Activated B cell treated with CpG ODN at 0.5 μM for 24 hours (primary cell): ENCODE results near the gene VNN1. TPM values are rescaled to one million over a fixed set of nuclear protein-coding genes. Genes with fewer than 3 reads are reported as not detected.

Source experiments
- ATAC-seq: fragments of 200-7000 bp; cut with Tn5 transposase; one replicate; pipeline ENCODE4 v1.10.0; 2021; ENCODE audit warnings: low read depth, mild to moderate bottlenecking, moderate library complexity
- CTCF ChIA-PET: fragments of 350-600 bp; sonication (Branson Sonifier 250); formaldehyde crosslinking; loops from one replicate; lab custom pipeline; 2021; ENCODE audit warnings: antibody characterized with exemption; lab: Charles Lee
- POLR2A ChIA-PET: fragments of 350-600 bp; sonication (Branson Sonifier 250); formaldehyde crosslinking; loops from one replicate; lab custom pipeline; 2021; ENCODE audit warnings: antibody characterized with exemption; lab: Charles Lee
- DNase-seq: peaks from one replicate; pipeline ENCODE4 v3.0.0; 2022
- H3K27ac Mint-ChIP-seq: one replicate; pipeline ENCODE4 v1.8.0; 2020; ENCODE audit warnings: mixed read lengths
- H3K27me3 Mint-ChIP-seq: one replicate; pipeline ENCODE4 v1.8.0; 2021; ENCODE audit warnings: mixed read lengths
- H3K36me3 Mint-ChIP-seq: one replicate; pipeline ENCODE4 v1.8.0; 2021; ENCODE audit warnings: low read depth, mixed read lengths
- H3K4me1 Mint-ChIP-seq: one replicate; pipeline ENCODE4 v1.8.0; 2021; ENCODE audit warnings: mixed read lengths
- H3K4me3 Mint-ChIP-seq: one replicate; pipeline ENCODE4 v1.8.0; 2020; ENCODE audit warnings: mild to moderate bottlenecking, mixed read lengths
- H3K9me3 Mint-ChIP-seq: one replicate; pipeline ENCODE4 v1.8.0; 2020; ENCODE audit warnings: mixed read lengths
- CTCF ChIP-seq: fragments of 200-600 bp; IDR thresholded peaks from one replicate; pipeline ENCODE4 v1.8.0; 2022; ENCODE audit warnings: antibody characterized with exemption, mild to moderate bottlenecking
- intact Hi-C: fragments of 100-400 bp; cut with micrococcal nuclease; formaldehyde crosslinking; loops from one replicate; pipeline ENCODE4 v1.15.1; 2024
- total RNA-seq: library from RNA; stranded (reverse); gene quantifications from 2 replicates; pipeline ENCODE4 v1.2.3, GENCODE V29; 2022

VNN1 gene
- total RNA-seq, 1 donor from 2014 or later: 0.07 TPM

- Mint-ChIP-seq H3K4me3 (no peak overlapping the region), H3K36me3 (peaks cover 63% of the 10 kb centered on the region), H3K27ac (peak overlapping the region; percentile 84), H3K27me3 (no peaks in the 10 kb centered on the region), H3K4me1 (peaks cover 43% of the 10 kb centered on the region), H3K9me3 (no peaks in the 10 kb centered on the region)
- ChIA-PET CTCF (no interaction called here), POLR2A (no interaction called here)
- intact Hi-C loops: no loop called here
- no peak for TF ChIP-seq CTCF
- no peak for DNase-seq
- no peak for ATAC-seq
Measured at GRCh38 chr6:132751828-132752227, 38.0 kb upstream of the VNN1 start.

- intact Hi-C loops: no loop called here
- TF ChIP-seq CTCF: no peak
- H3K27ac Mint-ChIP-seq: peak overlapping the region; percentile 84
- ChIA-PET CTCF (no interaction called here), POLR2A (interaction anchor here (0.6 to 3.0 kb wide), 4 partner anchors 12 to 217 kb away, joined by 4 to 10 read pairs (median 5); no protein-coding TSS in a partner anchor)
- DNase-seq (no peak), ATAC-seq (peak; percentile 16)
- no peaks in the 10 kb centered on the region for H3K27me3 Mint-ChIP-seq
- peaks cover 68% of the 10 kb centered on the region for H3K36me3 Mint-ChIP-seq
- peak overlapping the region; percentile 66 for H3K4me3 Mint-ChIP-seq
- no peaks in the 10 kb centered on the region for H3K9me3 Mint-ChIP-seq
- peaks cover 43% of the 10 kb centered on the region for H3K4me1 Mint-ChIP-seq
Measured at GRCh38 chr6:132751306-132751705, 37.5 kb upstream of the VNN1 start.

GRCh38 chr6:132750455-132751248 lies 36.8 kb upstream of the VNN1 start:
- POLR2A ChIA-PET: interaction anchor here (0.6 to 3.0 kb wide), 6 partner anchors 10 to 218 kb away, joined by 3 to 10 read pairs (median 4); partner anchors contain the start of gene RPS12
- intact Hi-C loops: no loop called here
- ATAC-seq (peak; percentile 66), DNase-seq (no peak)
- Mint-ChIP-seq H3K9me3 (no peaks in the 10 kb centered on the region), H3K27ac (peak overlapping the region; percentile 84), H3K4me3 (peak overlapping the region; percentile 66), H3K36me3 (peaks cover 73% of the 10 kb centered on the region), H3K27me3 (no peaks in the 10 kb centered on the region), H3K4me1 (peaks cover 42% of the 10 kb centered on the region)
- TF ChIP-seq CTCF: no peak
- CTCF ChIA-PET: no interaction called here

GRCh38 chr6:132749111-132749510 lies 35.3 kb upstream of the VNN1 start:
- Mint-ChIP-seq H3K27me3 (no peaks in the 10 kb centered on the region), H3K27ac (peak overlapping the region; percentile 70), H3K4me3 (no peak overlapping the region), H3K4me1 (peaks cover 38% of the 10 kb centered on the region), H3K9me3 (no peaks in the 10 kb centered on the region), H3K36me3 (peaks cover 83% of the 10 kb centered on the region)
- TF ChIP-seq CTCF: no peak
- intact Hi-C loops: no loop called here
- ChIA-PET POLR2A (interaction anchor here (1.7 to 3.0 kb wide), 3 partner anchors 8 to 63 kb away, joined by 3 to 10 read pairs (median 5); partner anchors contain the start of gene VNN2), CTCF (no interaction called here)
- ATAC-seq (no peak), DNase-seq (no peak)

GRCh38 chr6:132748446-132748845 lies 34.6 kb upstream of the VNN1 start:
- H3K27ac Mint-ChIP-seq: no peak overlapping the region
- H3K4me3 Mint-ChIP-seq: no peak overlapping the region
- DNase-seq: no peak
- no peaks in the 10 kb centered on the region for H3K9me3 Mint-ChIP-seq
- TF ChIP-seq CTCF: no peak
- CTCF ChIA-PET: no interaction called here
- no peak for ATAC-seq
- H3K27me3 Mint-ChIP-seq: no peaks in the 10 kb centered on the region
- H3K4me1 Mint-ChIP-seq: peaks cover 36% of the 10 kb centered on the region
- POLR2A ChIA-PET: interaction anchor here (1.7 to 3.0 kb wide), 3 partner anchors 9 to 64 kb away, joined by 3 to 10 read pairs (median 5); partner anchors contain the start of gene VNN2
- intact Hi-C loops: no loop called here
- H3K36me3 Mint-ChIP-seq: peaks cover 83% of the 10 kb centered on the region
